Progenitor cell of endocrine pancreas (in vitro differentiated cells): ENCODE measurements around the gene PPP1R12A. TPM values are rescaled to one million over a fixed set of nuclear protein-coding genes. Genes with fewer than 3 reads are reported as not detected.

Experiments used
- DNase-seq: peaks from one replicate; pipeline ENCODE4 v3.0.0; 2021; ENCODE audit warnings: low spot score; ENCODE audit not compliant: unreplicated experiment
- H3K27ac Mint-ChIP-seq: 2 replicates; pipeline ENCODE4 v1.8.0; 2021; ENCODE audit warnings: mild to moderate bottlenecking, moderate library complexity, mixed read lengths
- H3K27me3 Mint-ChIP-seq: 2 replicates; pipeline ENCODE4 v1.8.0; 2021; ENCODE audit warnings: mixed read lengths
- H3K36me3 Mint-ChIP-seq: 2 replicates; pipeline ENCODE4 v1.8.0; 2022; ENCODE audit warnings: mixed read lengths; ENCODE audit not compliant: insufficient read depth
- H3K4me1 Mint-ChIP-seq: 2 replicates; pipeline ENCODE4 v1.8.0; 2021; ENCODE audit warnings: low read depth, mixed read lengths
- H3K4me3 Mint-ChIP-seq: 2 replicates; pipeline ENCODE4 v1.8.0; 2021; ENCODE audit warnings: low read depth, mild to moderate bottlenecking, moderate library complexity, mixed read lengths
- H3K9me3 Mint-ChIP-seq: 2 replicates; pipeline ENCODE4 v1.8.0; 2021; ENCODE audit warnings: low read depth, mixed read lengths
- CTCF ChIP-seq: fragments of 200-600 bp; sonication (generic); IDR thresholded peaks from one replicate; pipeline ENCODE4 v1.5.0; 2021; ENCODE audit warnings: antibody characterized with exemption, mild to moderate bottlenecking; ENCODE audit not compliant: unreplicated experiment
- total RNA-seq: library from RNA; stranded (reverse); gene quantifications from 2 replicates; pipeline ENCODE4 v1.2.1, GENCODE V29; 2021

The PPP1R12A gene
- total RNA-seq, 1 donor from 2014 or later: 73.2 TPM

- Mint-ChIP-seq H3K27ac (no peak overlapping the region), H3K4me3 (no peak overlapping the region), H3K9me3 (no peaks in the 10 kb centered on the region), H3K27me3 (no peaks in the 10 kb centered on the region), H3K36me3 (no peaks in the 10 kb centered on the region), H3K4me1 (peaks cover 13% of the 10 kb centered on the region)
- no peak for TF ChIP-seq CTCF
- DNase-seq: no peak
Observed at GRCh38 chr12:79975143-79975542, 40.2 kb upstream of the PPP1R12A start.

DNA sequence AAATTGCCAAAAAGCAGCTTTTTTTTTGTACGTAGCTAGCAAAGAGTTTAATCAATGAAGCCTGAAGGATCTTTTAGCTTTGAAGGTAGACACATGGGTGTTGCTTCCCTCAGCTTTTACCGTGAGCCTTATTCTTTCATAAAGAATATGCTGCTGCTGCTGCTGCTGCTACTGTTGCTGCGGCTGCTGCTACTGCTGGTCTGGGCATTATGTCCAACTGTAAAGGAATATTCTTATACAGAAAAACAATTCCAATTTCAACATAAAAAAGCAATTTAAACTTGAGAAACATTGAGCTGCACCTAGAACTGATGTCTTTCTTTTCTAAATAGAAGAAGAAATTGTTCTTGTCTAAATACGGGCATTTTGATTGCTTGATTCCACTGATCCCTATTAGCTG lies 38.9 kb upstream of the PPP1R12A start:
- Mint-ChIP-seq H3K36me3 (no peaks in the 10 kb centered on the region), H3K4me1 (peaks cover 13% of the 10 kb centered on the region), H3K27ac (no peak overlapping the region), H3K4me3 (no peak overlapping the region), H3K9me3 (no peaks in the 10 kb centered on the region), H3K27me3 (no peaks in the 10 kb centered on the region)
- TF ChIP-seq CTCF: no peak
- DNase-seq: no peak

DNA sequence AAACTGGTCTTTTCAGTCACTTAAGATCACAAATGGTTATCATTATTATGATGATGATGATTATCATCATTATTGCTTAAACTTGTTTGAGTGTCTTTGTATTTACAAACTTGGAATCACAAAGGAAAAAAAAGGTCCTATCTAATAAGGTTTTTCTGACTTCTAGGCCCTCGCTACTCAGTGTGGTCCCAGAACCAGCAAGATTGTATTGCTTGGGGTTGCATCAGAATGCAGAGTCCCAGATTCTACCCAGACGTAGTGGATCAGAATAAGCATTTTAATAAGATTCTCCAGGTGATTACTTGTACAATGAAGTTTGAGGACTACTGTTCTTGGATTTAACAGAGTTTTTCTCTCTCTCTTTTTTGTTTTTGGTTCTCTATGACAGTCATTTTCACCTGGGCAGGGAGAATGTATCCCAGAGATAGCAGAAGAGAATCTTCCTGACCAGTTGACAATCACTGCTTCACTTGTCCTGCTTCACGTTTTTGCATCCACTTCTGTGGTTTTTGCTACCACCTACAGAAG lies 29.3 kb upstream of the PPP1R12A start:
- Mint-ChIP-seq H3K27me3 (no peaks in the 10 kb centered on the region), H3K4me3 (no peak overlapping the region), H3K9me3 (no peaks in the 10 kb centered on the region), H3K27ac (no peak overlapping the region), H3K4me1 (peaks cover 3% of the 10 kb centered on the region), H3K36me3 (no peaks in the 10 kb centered on the region)
- DNase-seq: no peak
- no peak for TF ChIP-seq CTCF

- no peak for TF ChIP-seq CTCF
- no peaks in the 10 kb centered on the region for H3K9me3 Mint-ChIP-seq
- H3K27ac Mint-ChIP-seq: no peak overlapping the region
Observed at GRCh38 chr12:79961411-79961810, 26.5 kb upstream of the PPP1R12A start.

DNA sequence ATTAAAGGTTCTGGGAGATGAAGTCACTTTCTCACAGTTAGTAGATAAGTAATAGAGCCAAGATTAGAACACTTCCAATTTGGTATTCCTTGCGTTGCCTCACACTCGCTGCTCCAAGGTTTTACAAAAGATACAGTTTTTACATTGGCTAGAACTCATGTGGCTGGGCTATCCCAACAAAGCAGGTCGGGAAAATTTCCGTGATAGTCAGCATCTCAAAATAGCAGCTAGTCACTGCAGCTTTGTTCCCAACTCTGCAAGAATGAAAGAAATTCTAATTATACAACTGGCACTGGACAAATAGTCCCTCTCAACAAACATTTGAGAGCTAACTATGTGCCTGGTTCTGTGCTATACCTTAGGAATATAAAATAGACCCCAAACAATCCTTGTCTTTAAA lies 24.6 kb upstream of the PPP1R12A start:
- no peak for DNase-seq
- Mint-ChIP-seq H3K27me3 (no peaks in the 10 kb centered on the region), H3K36me3 (no peaks in the 10 kb centered on the region), H3K4me3 (no peak overlapping the region), H3K27ac (no peak overlapping the region), H3K4me1 (peaks cover 3% of the 10 kb centered on the region), H3K9me3 (peaks cover 5% of the 10 kb centered on the region)
- TF ChIP-seq CTCF: no peak

More at GRCh38 chr12:79961411-79961810, 26.5 kb upstream of the PPP1R12A start:
- DNase-seq: no peak
- Mint-ChIP-seq H3K4me1 (peaks cover 3% of the 10 kb centered on the region), H3K27me3 (no peaks in the 10 kb centered on the region), H3K36me3 (no peaks in the 10 kb centered on the region), H3K4me3 (no peak overlapping the region)
